DOHH2 (cell line): ENCODE data around the gene DOCK1.
"Not testable (repeated sequence)": the region's sequence is repeated elsewhere in the genome, so short reads cannot be mapped to it uniquely, and the experiment has no call there.

Experiments used
- H3F3A ChIP-seq: fragments of 200-600 bp; sonication (generic), shearing (Covaris generic); 2 replicates; pipeline ENCODE4 v1.6.0; 2016; ENCODE audit warnings: antibody characterized with exemption, mild to moderate bottlenecking; ENCODE audit not compliant: control insufficient read depth, insufficient read depth
- H3K27ac ChIP-seq: fragments of 200-600 bp; sonication (generic); 2 replicates; pipeline ENCODE4 v1.5.1; 2014; ENCODE audit warnings: low read depth, mild to moderate bottlenecking, low read length, moderate library complexity
- H3K27me3 ChIP-seq: fragments of 200-600 bp; sonication (generic); 2 replicates; pipeline ENCODE4 v1.6.1; 2014; ENCODE audit warnings: mild to moderate bottlenecking, low read length, mixed read lengths; ENCODE audit not compliant: control insufficient read depth
- H3K36me3 ChIP-seq: fragments of 200-600 bp; sonication (generic); 2 replicates; pipeline ENCODE4 v1.6.1; 2014; ENCODE audit warnings: mild to moderate bottlenecking, low read length, moderate library complexity, mixed read lengths; ENCODE audit not compliant: control insufficient read depth
- H3K4me1 ChIP-seq: fragments of 200-600 bp; sonication (generic); 2 replicates; pipeline ENCODE4 v1.6.1; 2014; ENCODE audit warnings: mild to moderate bottlenecking, low read length, mixed read lengths; ENCODE audit not compliant: control insufficient read depth
- H3K4me2 ChIP-seq: fragments of 200-600 bp; sonication (generic); 2 replicates; pipeline ENCODE4 v1.6.0; 2014; ENCODE audit warnings: mild to moderate bottlenecking, low read length, moderate library complexity
- H3K4me3 ChIP-seq: fragments of 200-600 bp; sonication (generic); 2 replicates; pipeline ENCODE4 v1.5.1; 2014; ENCODE audit warnings: mild to moderate bottlenecking, low read length, mixed read lengths
- H3K79me2 ChIP-seq: fragments of 200-600 bp; sonication (generic); 2 replicates; pipeline ENCODE4 v1.6.1; 2014; ENCODE audit warnings: mild to moderate bottlenecking, low read length, mixed read lengths; ENCODE audit not compliant: control insufficient read depth
- H3K9me2 ChIP-seq: fragments of 200-600 bp; sonication (generic); replicated peaks from 2 replicates; pipeline ENCODE4 v1.6.1; 2014; ENCODE audit warnings: mild to moderate bottlenecking, low read length, mixed read lengths; ENCODE audit not compliant: control insufficient read depth
- H3K9me3 ChIP-seq: fragments of 200-600 bp; sonication (generic); 2 replicates; pipeline ENCODE4 v1.6.1; 2014; ENCODE audit warnings: antibody characterized with exemption, low read length, mixed read lengths; ENCODE audit not compliant: control insufficient read depth, insufficient read depth
- H4K20me1 ChIP-seq: fragments of 200-600 bp; sonication (generic); 2 replicates; pipeline ENCODE4 v1.6.0; 2014; ENCODE audit warnings: low read depth, mild to moderate bottlenecking, antibody characterized with exemption, low read length, moderate library complexity; ENCODE audit not compliant: control insufficient read depth, insufficient read depth
- EZH2phosphoT487 ChIP-seq: fragments of 200-600 bp; sonication (generic); IDR thresholded peaks from 2 replicates; pipeline ENCODE4 v1.6.1; 2017; ENCODE audit warnings: borderline replicate concordance, mild to moderate bottlenecking, antibody characterized with exemption, low read length, moderate library complexity, mixed read lengths
- TF ChIP-seq, protein P1 (sequence below): fragments of 200-600 bp; sonication (generic); IDR thresholded peaks from one replicate; pipeline ENCODE4 v1.5.1; 2014; ENCODE audit warnings: antibody characterized with exemption, mild to moderate bottlenecking, low read depth, low read length; ENCODE audit not compliant: poor library complexity, severe bottlenecking

The DOCK1 gene

DNA sequence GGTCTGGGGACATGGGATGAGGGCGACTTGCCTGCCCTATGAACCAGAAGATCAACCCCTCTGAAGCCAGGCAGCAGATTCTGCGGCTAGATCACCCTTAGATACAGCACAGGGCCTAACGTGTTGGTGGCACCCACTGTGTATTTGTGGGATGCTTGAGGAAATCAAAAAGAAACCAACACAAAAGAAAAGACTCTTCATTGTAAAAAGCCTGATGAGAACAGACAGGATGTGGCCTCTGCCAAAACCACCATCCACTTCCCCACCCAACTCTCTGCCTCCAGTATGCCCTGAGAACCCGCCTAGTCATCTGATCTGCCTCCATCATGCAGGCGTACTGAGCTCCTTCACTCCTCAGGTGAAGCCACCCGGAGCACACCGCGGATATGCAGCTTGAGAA is 388.4 kb downstream of the DOCK1 start:
- peaks cover 3% of the 10 kb centered on the region; the same call in 1 of the 2 replicates for H3K9me3 ChIP-seq
- H3F3A ChIP-seq = no peaks in the 10 kb centered on the region
- H3K79me2 ChIP-seq = no peaks in the 10 kb centered on the region
- no peaks in the 10 kb centered on the region for H3K9me2 ChIP-seq
- no peak overlapping the region for H3K27ac ChIP-seq
- H3K27me3 ChIP-seq = no peaks in the 10 kb centered on the region
- no peak overlapping the region for H3K4me2 ChIP-seq
- H3K4me1 ChIP-seq = no peaks in the 10 kb centered on the region
- no peak overlapping the region for H3K4me3 ChIP-seq
- TF ChIP-seq, protein P1, sequence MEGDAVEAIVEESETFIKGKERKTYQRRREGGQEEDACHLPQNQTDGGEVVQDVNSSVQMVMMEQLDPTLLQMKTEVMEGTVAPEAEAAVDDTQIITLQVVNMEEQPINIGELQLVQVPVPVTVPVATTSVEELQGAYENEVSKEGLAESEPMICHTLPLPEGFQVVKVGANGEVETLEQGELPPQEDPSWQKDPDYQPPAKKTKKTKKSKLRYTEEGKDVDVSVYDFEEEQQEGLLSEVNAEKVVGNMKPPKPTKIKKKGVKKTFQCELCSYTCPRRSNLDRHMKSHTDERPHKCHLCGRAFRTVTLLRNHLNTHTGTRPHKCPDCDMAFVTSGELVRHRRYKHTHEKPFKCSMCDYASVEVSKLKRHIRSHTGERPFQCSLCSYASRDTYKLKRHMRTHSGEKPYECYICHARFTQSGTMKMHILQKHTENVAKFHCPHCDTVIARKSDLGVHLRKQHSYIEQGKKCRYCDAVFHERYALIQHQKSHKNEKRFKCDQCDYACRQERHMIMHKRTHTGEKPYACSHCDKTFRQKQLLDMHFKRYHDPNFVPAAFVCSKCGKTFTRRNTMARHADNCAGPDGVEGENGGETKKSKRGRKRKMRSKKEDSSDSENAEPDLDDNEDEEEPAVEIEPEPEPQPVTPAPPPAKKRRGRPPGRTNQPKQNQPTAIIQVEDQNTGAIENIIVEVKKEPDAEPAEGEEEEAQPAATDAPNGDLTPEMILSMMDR = no peak
- no peak for TF ChIP-seq EZH2phosphoT487
- no peaks in the 10 kb centered on the region for H4K20me1 ChIP-seq
- H3K36me3 ChIP-seq = no peaks in the 10 kb centered on the region

DNA sequence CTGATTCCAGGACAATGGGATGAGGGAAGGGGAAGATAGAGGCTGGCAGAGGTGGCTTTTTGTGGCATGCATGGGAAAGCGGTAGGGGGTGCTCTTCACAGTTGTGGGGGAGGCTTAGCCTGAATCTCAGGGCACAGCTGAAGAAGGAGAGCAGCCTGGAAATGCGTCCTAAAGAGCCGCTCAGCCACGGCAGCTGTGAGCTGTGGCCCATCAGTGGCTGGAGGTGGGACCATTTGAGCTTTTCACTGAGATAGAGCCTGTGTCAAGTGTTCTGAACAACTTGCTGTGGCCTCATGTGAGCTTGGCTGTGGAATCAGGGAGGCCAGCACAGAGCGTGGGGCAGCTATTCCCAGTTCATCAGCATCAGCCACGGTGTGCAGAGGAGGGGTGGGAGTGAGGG is 391.5 kb downstream of the DOCK1 start:
- no peak for TF ChIP-seq EZH2phosphoT487
- TF ChIP-seq, protein P1 = no peak
- H3K27me3 ChIP-seq = no peaks in the 10 kb centered on the region
- no peaks in the 10 kb centered on the region for H3F3A ChIP-seq
- H3K4me3 ChIP-seq = no peak overlapping the region
- H3K36me3 ChIP-seq = no peaks in the 10 kb centered on the region
- no peaks in the 10 kb centered on the region for H3K79me2 ChIP-seq
- peaks cover 3% of the 10 kb centered on the region; the same call in 1 of the 2 replicates for H3K9me3 ChIP-seq
- H3K4me2 ChIP-seq = no peak overlapping the region
- H4K20me1 ChIP-seq = no peaks in the 10 kb centered on the region
- H3K27ac ChIP-seq = no peak overlapping the region
- H3K9me2 ChIP-seq = no peaks in the 10 kb centered on the region
- H3K4me1 ChIP-seq = no peaks in the 10 kb centered on the region

DNA sequence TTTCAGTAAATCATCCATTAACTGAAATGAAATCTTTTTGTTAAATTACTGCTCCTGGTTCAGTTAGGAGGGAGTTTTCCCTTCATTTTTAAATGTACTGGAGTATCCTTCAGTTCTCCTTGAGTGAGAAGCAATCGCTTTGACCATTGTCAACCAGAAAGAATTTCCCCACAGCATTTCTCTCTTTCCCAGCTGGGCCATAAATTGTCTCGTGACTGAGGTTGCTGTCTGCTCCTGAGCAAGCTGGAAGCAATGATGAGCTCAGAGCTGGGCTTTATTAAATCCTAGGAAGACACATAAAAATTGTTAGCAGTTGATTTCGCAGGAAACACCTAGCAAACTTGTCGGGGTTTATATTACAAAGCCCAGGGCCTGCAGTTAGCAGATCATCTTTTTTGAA is 393.2 kb downstream of the DOCK1 start:
- H3K27ac ChIP-seq = no peak overlapping the region
- no peaks in the 10 kb centered on the region for H3K36me3 ChIP-seq
- H3K27me3 ChIP-seq = no peaks in the 10 kb centered on the region
- no peaks in the 10 kb centered on the region for H3F3A ChIP-seq
- no peak for TF ChIP-seq EZH2phosphoT487
- TF ChIP-seq, protein P1 = no peak
- H3K4me2 ChIP-seq = no peak overlapping the region
- H3K79me2 ChIP-seq = no peaks in the 10 kb centered on the region
- H3K4me3 ChIP-seq = no peak overlapping the region
- H3K9me2 ChIP-seq = no peaks in the 10 kb centered on the region
- peaks cover 3% of the 10 kb centered on the region; the same call in 1 of the 2 replicates for H3K9me3 ChIP-seq
- H3K4me1 ChIP-seq = no peaks in the 10 kb centered on the region
- no peaks in the 10 kb centered on the region for H4K20me1 ChIP-seq

DNA sequence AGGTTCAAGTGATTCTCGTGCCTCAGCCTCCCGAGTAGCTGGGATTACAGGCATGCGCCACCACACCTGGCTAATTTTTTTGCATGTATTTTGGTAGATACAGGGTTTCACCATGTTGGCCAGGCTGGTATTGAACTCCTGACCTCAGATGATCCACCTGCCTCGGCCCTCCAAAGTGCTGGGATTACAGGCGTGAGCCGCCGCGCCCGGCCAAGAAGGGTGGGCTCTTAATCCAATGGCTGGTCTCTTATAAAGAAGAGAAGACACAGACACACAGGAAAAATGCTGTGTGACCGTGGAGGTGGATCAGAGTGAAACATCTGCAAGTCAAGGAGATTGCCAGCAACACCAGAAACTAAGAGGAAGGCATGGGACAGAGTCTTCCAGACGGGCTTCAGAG is 394.0 kb downstream of the DOCK1 start:
- not testable (repeated sequence) for H3F3A ChIP-seq, H3K79me2 ChIP-seq, H3K27me3 ChIP-seq, H3K36me3 ChIP-seq, H3K4me2 ChIP-seq, H3K9me3 ChIP-seq, H3K4me1 ChIP-seq, H3K9me2 ChIP-seq, H4K20me1 ChIP-seq, H3K4me3 ChIP-seq, H3K27ac ChIP-seq
